GM21723 (cell line): ENCODE measurements around the gene TDRD9.

ENCODE experiments used
- ATAC-seq: cut with Tn5 transposase; IDR thresholded peaks from one replicate; pipeline ENCODE4 v1.9.1; 2021; ENCODE audit warnings: mild to moderate bottlenecking, moderate library complexity; ENCODE audit not compliant: unreplicated experiment

Gene TDRD9

DNA sequence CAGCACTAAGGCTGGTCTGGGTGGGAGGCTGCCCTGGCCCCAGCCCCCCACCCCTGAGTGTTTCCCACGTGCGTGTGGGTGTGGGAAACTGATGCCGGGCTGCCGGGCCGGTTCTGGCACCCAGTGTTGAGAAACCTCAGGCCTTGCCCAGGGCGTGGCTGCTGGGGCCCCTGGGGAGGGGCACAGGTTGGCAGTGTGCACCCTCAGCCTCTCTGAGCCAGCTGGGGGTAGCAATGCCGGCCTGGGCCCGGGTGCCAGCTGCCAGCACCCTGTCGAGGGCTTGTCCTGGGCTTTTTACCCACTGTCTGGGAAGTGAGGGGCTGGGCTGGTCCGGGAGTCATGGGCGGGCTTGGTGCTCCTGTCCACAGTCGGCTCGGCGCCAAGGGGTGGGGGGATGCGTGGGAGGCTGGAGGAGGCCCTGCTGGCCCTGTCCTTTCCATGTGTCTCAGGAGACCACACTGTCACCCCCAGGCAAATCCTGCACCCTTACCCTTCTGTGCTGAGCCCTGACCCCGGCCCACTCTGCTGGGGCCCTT is 172.9 kb downstream of the TDRD9 start:
- no peak for ATAC-seq

DNA sequence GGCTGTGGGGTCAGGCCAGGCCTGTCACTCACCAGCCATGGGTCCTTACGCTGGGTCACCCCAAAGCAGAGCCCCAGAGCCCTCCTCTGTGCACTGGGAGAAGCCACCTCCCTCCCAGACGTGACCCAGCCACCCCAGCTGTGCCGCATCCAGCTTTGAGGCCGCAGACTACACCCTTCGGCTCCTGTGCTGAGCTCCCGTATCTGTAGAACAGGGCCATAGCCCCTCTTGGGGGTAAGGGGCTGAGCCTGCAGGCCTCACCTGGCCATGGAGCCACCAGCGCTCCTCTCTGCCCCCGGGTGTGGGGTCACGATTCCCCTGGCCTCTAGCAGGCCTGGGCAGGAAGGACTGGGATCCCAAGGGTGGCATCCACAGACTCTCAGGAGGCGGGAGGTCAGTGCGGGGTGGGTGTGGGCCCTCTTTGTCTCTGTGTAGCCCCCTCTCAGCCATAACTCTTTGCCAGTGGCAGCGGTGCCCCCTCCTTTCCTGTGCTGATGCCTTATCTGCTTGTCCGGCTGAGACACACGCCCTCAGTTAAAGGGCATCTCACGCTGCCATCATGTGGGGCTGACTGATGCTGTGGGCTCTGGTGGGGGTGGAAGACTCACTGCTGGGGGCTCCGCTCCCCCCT is 173.5 kb downstream of the TDRD9 start:
- ATAC-seq, result no peak
